HG02642 (cell line): ENCODE measurements around the gene BMP4.
"Not testable (repeated sequence)": the region's sequence is repeated elsewhere in the genome, so short reads cannot be mapped to it uniquely, and the experiment has no call there.

Experiments used
- ATAC-seq: cut with Tn5 transposase; IDR thresholded peaks from one replicate; pipeline ENCODE4 v1.9.1; 2021; ENCODE audit warnings: mild to moderate bottlenecking; ENCODE audit not compliant: unreplicated experiment, poor library complexity

Gene BMP4

DNA sequence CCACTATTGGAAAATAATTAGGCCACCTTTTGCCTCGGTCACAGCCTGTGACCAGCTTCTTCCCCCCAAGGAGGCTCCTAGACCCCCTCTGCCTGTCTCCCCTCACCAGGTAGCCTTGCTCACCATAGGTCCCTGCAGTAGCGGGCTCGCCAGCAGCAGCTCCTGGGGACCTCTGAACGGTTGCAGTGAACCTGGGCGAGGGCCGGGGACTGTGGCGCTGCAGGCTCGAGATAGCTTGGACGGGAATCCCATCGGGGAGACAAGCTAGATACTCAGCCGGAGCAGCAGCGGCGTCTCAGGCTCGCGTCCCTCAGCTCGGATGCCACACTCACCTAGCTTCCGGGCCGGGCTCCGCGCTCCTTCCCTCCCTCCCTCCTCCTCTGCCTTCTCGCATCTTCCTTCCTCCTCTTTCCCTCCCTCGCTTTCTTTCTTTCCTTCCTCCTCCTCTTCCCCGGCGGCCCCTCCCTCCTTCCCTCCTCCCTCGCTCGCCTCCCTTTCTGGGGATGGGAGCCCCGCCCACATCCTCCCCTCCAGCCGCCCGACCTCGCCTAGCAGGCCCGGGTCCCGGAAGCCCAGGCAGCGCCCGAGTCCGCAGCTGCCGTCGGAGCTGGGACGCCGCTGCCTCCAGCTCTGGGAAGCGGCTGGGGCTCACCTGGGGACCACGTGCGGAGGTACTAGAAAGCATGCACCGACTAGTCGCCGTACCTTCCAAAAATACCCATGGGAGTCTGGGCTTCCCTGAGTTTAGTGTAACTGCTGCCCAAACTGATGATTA, at the start of gene BMP4:
Gene BMP4 (minus strand): TSS at position 399 of the 775 bp plus-strand sequence. CDS start 4,603 bp downstream, outside the sequence.
- ATAC-seq: no peak

DNA sequence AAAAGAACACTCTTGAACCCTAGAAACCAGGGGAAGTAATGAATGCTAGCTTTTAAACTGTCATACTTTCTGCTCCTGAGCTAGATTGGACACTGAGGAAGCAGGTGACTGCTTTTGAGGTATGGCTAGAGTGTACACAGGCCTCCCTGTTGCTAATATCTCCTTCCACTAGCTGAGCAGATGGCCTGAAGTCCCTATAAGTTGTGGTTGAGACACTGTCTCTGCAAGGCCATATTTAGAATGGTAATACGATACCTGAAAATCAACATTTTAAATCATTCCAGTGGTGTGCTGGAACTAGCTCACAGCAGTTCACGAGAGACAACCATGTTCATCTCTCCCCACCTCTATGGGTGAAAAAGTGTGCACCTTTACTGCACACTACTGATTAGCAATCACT, 46.4 kb upstream of the BMP4 start:
- ATAC-seq: no peak

DNA sequence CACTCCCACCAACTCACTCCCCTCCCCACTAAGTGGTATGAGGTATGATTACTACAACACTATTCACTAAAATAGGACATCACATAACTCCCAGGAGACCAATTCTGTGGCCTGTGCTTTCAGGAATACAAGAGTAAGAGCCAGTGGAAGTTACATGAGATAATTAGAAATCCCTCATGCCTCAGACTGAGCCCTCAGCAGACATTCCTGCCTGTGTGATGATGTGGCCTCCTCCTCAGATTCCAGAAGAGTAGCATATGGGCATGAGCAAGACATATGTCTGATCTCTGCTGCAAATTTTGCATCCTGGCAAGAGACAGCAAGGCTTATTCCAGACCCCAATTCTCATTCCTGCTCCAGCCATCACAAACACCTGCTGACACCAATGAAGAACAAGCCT, 46.0 kb upstream of the BMP4 start:
- no peak for ATAC-seq

DNA sequence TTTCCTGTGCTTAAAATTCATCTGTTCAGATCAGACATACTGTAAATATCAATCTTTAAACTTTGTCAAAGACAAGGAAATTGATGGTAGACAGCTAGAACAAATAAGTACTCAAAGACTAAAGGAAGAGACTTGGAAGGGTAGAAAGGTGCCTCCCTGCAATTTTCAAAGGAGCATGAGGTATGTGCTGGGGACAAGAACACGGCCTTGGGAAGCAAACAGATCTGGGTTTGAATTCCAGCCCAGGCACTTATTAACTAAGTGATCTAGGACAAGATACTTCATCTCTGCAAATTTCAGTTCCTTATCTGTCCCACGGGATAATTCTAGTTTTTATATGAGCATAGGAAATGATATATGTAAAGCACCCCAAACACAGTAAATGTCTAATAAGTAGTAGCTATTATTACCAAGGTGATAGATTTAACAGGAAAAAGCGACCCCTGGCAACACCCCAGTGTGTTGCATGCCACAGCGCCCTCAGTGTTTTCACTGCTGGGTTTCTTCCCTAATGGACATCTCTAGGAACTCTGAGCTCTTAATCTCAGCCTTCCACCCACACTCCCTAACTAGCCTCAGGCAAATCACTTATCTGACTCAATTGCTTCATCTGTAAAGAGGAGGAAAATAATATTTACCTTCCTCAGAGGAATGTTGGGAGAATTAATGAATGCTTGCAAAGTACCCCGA, 44.7 kb upstream of the BMP4 start:
- ATAC-seq: no peak

DNA sequence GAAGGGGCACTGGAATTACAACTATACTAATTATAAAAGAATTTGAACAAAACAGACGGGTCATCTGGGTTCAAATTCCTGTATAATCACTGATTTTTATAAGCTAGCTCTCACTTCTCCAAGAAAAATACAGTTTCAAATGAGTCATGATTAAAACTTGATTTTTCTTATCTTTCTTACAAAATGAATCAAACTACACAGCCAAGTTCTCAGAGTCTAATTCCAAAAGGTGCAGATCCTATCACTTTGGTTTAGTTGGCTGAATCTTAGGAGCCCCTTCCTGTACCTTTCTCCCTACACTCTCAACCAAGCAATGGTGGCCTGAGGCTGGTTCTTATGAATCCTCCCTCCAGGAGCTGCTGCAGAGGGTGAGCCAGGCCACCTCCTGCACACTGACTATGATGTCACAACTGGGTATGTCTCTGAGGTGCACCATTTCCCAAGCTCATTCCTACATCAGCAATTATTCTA, 43.8 kb upstream of the BMP4 start:
- no peak for ATAC-seq

DNA sequence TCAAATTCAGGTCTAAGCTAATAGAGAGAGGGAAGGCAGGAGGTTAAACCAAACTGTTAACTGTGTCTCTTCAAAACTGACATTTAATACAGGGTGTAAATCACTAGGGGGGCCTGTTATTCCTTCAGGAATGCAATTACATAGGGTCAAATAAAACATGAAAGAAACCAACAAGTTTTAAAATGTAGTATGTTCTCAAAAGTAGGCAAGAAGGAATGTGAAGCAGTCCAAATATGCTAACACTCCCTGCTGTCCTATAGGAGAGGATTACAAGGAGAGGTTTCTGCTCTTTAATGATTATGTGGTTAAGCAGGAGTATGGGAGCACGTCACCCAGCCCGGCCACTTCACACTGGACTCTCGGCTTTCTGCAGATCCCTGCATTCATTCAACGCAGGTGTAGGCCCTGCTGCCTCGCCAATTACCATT, 42.5 kb upstream of the BMP4 start:
- ATAC-seq: no peak

DNA sequence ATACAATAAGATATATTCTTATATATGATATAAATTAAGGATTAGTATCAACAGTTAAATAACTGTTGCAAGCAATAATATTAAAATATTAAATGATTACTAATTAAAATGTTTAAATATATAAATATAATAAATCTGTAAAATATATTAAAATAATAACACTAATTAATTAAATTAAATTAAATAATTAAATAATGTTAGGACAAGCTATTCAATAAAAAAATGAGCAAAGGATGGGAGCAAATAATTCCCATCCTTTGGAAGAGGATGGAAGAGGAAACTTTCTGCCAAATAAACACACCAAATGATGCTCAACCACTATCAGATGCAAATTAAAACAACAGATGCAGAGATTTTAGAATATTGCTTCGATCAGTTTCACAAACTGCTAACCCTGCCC, 39.4 kb upstream of the BMP4 start:
- ATAC-seq: no peak

DNA sequence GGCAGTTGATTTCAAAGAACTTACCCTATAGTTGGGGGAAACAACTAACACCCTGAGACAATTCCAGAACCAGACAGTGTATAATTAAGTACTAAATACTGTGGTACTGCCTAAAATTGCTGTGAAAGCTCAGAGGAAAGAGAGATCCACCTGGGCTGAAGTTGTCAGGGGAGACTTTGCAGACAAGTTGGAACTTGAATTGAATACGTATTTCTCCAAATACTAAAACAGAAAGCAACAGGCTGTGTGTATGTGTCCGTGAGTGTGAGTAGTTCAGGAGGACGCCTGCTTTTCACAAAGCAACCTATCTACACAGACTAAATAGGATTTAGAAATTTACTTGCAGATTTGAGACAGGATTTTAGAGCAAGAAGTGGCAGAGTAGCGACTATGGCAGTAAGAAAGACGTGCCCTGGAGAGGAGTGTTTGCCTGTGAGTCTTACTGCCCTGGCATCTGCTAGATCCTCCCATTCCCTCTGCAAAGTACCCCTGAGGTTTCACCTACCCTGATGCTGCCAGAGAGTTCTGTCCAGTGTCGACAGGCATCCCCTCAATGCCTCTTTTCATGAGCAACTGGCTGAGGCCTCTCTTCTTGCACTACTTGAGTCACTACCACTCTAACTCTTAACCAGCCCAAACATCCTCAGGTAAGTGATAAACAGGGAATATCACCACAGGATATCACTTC, 37.4 kb upstream of the BMP4 start:
- no peak for ATAC-seq

DNA sequence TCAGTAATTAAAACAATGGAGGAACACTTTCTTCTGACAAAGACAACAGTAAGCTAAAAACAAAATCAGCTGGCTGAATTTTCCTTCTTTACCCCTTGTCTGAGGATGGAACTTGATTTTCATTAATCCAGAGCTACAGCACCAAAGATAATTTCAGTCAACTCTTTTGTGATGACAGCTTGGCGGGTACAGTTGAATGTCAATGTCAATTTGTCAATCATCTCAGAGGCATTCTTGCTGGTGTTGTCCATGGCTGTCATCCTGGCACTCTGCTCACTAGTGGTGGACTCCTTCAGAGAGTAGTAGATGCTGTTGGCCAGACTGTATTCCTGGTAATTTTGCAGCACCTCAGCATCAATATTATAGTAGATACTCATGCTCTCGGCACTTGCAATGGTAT, 34.4 kb upstream of the BMP4 start:
- no peak for ATAC-seq

DNA sequence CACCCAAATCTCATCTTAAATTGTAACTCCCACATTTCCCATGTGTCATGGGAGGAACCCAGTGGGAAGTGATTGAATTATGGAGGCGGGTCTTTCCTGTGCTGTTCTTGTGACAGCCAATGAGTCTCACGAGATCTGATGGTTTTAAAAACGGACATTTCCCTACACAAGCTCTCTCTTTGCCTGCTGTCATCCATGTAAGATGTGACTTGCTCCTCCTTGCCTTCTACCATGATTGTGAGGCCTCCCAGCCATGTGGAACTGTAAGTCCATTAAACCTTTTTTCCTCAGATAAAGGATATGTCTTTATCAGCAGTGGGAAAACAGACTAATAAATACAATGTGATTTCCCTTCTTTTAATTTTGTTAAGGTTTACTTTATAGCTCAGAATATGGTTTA, 30.1 kb upstream of the BMP4 start:
- not testable (repeated sequence) for ATAC-seq

DNA sequence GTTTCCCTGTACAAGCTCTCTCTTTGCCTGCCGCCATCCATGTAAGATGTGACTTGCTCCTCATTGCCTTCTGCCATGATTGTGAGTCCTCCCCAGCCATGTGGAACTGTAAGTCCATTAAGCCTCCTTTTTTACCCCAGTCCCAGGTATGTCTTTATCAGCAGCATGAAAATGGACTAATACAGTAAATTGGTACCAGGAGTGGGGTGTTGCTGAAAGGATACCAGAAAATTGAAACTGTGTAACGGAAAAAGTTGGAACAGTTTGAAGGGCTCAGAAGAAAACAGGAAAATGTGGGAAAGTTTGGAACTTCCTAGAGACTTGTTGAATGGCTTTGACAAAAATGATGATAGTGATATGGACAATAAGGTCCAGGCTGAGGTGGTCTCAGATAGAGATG, 28.3 kb upstream of the BMP4 start:
- not testable (repeated sequence) for ATAC-seq

DNA sequence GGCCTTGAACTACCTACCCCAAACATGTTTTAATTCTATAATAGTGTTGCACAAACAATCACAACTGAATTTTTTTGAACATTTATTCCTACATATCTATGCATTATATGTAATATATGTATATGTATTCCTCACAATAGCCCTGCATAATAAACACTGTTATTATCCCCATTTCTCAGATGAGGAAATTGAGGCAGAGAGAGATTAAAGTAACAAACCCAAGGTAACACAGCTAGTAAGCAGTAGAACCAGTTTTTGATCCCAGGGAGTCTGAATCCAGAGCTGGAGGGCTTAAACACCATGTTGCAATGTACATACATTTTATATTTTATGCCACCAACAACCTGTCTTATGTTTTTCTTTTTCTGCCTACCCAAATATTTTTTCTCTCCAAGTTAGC, 26.5 kb upstream of the BMP4 start:
- ATAC-seq: no peak

DNA sequence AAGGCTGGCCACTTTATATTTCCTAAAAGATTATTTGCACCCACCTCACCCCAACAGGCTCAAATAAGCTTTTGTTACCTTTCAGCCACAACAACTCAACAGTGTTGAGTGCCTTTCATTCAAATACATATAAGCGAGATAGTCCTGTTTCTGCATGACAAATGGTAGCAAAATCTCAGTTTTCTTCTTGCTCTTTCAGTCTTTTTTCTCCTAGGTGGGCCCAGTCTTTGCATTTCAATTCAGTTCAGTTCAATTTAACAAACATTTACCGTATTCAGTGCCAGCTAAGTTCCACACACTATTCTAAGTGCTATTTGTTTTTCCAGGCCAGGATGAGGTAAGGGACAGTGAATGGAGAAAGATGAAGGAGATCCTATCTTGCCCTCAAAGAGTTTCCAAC, 25.9 kb upstream of the BMP4 start:
- no peak for ATAC-seq

DNA sequence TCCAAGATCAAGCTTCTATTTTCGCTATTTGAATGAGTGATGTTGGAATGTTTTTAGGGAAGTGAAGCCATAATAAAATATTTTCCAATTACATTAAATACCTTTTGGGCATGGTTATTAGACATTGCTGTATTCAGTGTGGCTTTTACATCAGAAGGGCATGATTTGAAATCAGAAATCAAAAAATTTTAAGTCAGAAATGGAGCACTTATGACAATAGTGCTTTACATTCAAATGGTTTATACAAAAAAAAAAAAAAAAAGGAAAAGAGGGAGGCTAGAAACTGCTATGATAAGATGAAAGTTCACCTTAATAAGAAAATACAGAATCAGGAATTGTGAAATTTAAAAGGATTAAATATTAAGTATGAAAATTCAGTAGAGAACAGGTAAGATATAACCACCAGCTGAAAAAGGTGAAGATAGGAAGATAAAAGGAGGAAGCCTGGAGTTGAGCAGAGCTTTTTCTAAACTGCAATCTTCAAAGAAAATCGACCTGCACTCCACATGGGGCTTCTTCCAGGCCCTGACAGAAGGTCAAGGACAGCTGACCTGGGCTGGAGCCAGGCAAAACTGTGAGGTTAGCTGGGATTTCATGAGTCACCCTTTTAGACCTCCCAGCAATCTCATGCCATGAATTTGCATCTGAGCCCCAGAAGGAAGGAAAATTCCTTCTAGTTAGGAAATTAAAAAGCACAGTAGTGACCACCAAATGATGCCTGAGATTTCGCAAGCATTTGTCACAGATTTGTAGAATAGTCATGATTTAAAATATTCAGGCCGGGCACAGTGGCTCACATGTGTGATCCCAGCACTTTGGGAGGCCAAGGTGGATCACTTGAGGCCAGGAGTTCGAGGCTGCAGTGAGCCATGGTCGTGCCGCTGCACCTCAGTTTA, 23.4 kb upstream of the BMP4 start:
- ATAC-seq: no peak

DNA sequence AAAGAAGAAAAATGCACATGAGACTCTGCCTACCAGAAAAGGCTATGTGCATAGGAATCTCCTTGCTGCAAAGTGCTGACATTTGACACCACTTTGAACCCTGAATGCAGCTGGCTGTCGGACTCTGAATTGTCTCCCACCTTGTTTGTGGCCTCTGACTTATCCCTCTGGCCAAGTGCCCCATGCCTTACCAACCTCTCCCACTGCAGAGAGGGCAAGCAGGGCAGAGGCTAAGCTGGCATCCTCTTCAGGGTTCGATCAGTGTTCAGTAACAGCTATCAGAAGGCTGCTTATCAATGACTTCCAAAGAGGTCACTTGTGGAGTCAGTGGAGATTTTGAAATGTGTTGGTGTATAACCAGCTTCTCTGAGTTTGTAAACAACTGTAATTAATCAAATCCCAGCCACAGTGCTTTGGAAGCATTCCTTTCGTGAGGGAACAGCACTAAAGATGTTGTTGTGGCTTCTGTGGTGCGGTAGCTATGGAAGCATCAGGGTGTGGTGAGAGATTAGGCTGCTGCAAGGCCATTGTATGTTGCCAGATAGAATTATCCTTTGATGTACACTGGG, 22.6 kb upstream of the BMP4 start:
- ATAC-seq: no peak

DNA sequence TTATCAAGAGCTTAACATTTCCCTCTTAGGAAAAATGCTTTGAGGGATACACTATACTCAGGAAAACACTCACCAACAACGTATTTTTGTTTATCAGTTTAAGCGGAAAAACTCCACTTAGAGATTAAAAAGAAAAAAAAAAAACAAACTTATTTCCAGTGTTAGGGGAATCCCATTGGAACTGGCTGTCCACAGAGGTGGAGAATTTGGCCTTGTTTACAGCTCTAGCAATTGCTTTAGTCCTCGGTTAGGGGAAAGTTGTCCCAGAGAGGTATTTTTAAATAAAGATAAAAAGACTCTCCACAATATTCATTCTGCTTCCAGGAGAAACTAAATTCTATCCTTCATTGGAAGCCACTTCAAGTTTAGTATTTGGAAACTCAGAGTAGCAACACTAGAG, 21.6 kb upstream of the BMP4 start:
- ATAC-seq: no peak

DNA sequence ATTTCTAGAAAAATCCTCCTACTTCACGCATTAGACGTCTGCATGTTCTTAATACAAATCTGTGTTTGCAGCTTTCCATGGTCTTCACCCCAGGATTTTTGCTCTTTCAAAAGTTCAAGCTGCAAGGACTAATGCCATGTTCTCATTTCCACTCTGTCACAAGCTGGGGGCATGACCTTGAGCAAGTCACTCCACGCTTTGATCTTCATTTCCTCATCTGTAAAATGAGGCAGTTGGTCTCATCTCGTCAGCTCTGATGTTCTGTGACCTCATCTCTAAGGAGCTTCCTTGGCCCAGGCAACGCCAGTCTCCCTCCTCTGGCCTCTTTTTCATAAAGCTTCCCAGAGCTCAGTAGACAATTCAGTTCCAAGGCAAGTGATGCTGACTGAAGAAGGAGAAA, 18.8 kb upstream of the BMP4 start:
- no peak for ATAC-seq

DNA sequence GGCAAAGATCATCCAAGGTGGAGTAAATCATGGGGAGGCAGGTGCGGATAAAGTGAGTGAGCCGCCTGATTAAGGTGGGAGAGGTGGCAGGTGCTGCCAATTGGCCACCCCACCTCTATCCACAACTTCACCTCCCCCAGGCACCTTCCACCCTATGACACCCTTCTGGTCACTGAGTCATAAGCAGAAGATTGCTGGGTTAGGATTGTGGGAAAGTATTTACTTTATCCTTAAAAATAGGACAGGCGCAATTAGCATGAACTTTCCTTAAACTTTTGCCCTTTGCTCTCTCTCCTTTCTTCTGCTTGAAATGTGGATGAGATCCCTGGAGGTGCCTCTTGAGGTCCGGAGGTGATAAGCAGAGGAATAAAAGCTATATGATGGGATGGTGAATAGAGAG, 14.9 kb upstream of the BMP4 start:
- no peak for ATAC-seq

DNA sequence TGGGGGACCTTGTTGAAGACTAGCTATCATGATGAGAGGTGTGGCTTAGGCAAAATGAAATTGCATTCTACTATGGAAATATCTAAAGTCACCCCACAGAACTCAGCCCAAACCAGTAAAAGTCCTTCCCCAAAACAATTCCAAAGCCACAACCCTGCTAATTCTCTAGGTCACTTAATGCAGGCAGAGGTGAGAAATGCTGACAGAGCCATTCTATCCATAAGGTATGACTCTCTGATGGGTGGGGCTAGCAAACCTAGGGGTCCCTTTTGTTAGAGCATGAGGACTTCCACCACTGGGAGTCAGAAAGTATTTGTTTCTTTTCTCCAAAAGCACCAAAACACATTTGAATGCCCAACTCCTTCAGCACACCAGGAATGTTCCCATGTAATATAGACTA, 12.7 kb upstream of the BMP4 start:
- no peak for ATAC-seq

DNA sequence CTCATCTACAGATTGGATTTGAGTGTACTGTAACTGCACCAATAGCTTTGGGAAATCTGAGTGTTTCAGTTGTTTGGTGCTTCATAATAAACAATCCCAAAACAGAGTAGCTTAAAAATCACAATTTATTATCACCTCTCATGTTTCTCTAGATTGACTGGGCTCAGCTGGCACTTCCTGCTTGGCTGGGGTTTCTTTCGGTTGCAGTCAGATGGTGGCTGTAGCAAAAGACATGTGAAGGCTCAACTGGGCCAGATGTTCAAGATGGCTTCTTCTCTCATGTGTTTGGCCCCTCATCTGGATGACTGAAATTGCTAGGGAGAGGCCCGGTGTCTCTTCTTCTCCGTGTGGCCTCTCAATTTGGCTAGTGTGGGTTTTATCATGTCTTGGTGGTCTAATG, 12.1 kb upstream of the BMP4 start:
- ATAC-seq: no peak
